DMS 273 treated with DMSO at 0.1 percent for 48 hours (cell line): ENCODE measurements around the gene ARL2.

ENCODE experiments used
- DNase-seq: peaks from one replicate; lab custom pipeline; 2025; lab: John Stamatoyannopoulos, UW

The ARL2 gene

DNA sequence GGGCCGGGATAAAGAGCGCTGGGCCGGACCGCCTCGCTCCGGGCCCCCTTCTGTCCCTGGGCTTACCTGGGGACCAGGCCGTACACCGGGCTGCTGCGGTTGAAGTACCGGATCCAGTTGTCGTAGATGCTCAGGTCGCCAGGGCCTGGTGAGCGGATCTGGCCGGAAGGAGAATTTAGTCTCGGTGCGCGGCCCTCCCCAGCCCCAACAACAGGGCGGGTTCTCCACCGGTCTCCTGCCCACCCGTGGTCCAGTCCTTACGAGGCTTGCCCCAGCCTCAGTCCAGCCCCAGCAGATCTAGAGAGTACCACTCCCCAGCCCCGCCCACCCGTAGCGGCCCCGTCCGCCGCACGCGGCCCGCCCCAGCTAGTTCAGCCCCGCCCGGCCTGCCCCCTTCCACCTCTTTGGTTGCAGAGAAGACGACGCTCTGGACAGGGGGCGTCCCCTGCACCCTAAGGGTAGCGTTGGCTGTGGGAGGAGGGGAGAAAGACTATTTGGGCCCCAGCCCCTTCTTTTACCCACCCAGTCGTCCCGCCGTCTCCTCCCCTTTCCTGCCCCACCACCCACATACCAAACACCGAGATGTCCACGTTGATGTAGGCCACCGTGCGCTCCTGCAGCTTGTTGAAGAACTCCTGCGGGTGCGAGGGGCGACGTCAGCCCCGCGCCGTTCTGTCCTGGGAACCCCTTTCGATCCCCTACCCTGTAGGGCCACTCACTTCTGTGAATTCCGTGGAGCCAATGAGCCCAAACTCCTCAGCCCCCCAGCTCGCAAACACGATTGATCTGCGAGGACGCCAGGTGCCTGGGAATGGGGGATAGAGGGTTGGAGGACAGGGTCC lies 33.8 kb downstream of the ARL2 start:
- no peak for DNase-seq

DNA sequence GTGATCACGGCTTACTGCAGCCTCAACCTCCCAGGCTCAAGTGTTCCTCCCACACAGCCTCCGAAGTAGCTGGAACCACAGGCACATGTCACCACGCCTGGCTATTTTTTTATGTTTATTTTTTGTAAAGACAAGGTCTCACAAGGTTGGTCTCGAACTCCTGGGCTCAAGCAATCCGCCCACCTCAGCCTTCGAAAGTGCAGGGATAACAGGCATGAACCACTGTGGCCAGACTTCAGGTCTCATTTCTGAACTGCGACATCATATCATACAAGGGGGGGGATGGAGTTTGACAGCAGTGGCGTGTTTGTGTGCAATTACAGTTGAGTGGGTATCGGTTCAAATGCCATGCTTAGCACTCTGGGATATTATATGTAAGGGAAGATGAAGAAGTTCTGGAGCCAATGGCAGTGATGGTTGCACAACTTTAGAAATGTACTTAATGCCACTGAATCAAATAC lies 37.5 kb downstream of the ARL2 start:
- DNase-seq = no peak

DNA sequence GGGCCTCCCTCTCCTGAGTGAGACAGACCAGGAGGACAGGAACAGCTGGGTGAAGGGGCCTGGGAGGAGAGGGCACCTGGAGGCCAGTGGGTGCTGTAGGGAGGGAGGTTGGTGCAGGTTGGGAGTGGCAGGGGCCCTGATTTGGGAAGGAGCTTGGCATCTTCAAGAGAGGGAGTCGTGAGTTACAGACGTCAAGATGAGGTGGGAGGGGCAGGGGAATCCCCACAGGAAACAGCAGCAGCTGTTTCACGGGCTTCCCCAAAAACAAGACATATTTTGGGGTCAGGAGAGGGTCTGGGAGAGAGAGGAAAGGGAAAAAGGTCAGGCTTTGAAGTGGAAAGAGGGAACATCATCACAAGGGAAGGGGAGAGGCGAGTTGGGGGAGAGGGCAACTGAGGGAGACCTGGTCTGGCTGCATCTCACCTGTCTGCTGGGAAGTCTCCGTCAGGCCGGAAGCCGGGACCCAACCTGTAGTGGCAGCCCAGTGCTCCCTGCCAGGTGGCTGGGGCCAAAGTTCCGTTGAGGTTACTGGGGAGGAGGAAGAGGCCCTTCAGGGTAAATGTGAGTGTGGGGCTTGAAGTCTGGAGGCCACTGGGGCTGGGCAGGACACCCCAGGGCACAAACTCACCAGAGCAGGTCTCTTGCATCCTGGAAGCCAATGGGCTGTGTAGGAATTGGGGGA lies 40.0 kb downstream of the ARL2 start:
- DNase-seq = no peak

DNA sequence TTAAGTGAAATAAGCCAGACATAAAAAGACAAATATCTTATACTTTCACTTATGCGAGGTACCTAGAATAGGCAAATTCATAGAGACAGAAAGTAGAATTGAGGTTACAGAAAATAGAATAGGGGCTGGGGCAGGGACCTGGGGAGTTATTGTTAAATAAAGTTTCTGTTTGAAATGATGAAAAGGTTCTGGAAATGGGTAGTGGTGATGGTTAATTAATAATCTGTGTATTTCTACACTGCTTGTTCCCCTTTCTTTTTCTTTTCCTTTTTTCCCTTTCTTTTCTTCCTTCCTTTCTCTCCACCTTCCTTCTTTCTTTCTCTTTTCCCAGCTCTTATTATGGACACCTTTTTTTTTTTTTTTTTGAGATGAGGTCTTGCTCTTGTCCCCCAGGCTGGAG lies 41.6 kb downstream of the ARL2 start:
- no peak for DNase-seq

DNA sequence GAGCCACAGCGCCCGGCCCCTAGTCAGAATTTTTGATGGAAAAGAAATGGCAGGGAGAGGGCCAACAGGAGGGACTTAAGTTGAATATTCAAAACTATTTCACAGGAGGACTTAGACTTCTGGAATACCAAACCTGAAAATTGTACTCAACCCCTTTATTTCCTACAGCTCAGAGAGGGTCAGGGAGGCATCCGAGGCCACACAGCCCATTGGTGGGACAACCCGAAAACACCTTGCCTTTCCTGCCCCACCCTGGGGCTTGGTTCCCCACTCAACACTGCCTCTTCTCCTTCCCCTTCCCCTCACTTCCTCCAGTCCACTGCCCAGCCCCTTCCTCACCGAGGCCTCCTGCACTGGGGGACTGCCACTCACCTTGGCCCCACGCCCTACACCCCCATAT lies 43.0 kb downstream of the ARL2 start:
- no peak for DNase-seq

DNA sequence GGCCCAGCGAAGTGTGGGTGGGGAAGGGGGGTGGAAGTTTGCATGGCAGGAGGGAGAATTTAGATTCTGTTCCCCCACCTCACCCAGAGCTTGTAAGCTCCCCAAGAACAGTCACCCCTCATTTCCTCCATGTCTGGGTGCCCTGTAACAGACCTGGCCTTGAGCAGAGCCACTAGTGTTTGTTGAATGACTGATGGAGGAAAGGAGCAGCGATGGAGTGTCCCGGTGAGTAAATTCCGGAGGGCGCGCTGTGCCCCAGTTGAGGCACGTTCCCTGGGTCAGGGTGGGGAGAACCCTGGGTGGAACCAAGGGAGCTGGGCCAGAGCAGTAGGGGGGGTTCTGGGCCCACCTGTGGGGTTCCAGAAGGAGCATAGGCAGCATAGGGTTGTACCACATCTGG lies 43.6 kb downstream of the ARL2 start:
- DNase-seq = no peak

DNA sequence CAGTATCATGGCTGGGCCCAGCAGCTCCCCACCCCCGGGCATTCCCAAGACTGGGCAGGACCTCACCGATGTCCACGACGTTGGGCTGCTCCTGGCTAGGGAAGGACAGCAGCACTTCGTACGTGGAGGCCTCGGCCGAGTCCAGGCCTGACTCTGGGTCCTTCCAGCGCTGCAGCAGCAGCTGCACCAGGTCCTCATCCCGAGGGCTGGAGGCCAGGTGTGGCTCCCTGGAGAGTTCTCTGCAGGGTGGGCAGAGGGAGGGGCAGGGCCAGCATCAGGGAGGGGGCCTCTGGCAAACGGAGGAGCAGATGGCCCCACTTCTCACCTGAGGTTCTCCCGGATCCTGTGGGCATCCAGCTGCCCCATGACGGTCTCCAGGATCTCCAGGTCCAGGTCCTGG lies 44.1 kb downstream of the ARL2 start:
- no peak for DNase-seq

DNA sequence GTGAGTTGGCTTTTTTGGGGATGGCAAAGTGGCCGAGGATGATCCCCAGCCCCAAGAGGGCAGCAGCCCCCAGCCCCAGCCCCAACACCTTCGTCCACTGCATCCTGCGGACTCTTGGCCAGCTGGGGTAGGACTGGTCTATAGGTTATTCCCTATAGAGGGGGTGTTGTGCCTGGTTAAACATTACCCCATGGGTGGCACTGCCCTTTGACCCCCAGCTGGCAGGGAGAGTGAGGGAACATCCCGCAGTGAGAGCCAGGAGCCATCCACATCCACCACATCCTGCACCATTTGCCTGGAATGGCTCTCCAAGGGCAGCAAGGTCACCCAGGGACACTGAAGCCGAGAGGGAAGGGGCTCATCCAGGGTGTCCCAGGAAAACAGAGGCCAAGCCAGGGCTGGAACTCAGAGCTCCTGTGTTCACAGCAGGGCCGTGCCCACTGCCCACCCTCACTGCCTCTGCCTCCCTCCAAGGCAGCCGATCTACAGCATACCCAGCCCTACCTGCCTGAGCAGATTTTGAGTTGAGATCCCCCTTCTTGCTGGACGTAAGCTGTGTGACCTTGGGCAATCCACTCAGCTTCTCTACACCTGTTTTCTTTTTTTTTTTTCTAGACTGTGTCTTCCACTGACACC lies 44.6 kb downstream of the ARL2 start, which contains the start of gene NAALADL1:
Gene NAALADL1 (minus strand): TSS at position 135 of the 636 bp plus-strand sequence. CDS start 32 bp downstream, at position 103.
- DNase-seq = no peak

DNA sequence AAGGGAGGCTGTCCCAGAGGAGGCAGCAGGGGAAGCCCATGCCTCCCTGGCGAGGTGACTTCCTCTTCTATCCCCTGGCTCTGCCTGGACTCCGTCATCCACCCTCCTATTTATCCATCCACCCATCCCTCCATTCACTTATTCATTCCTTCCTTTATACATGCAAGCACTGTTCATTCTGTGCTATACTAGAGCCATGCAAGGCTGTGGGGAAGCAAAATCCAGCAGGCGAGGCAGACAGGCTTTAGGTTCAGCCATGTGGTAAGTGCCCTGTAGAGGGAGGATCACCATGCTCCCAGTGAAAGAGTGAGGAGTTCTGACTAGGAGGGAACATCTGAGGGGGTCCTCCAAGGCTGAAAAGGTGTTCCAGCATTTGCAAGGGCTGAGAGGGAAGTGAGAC lies 45.6 kb downstream of the ARL2 start:
- no peak for DNase-seq

DNA sequence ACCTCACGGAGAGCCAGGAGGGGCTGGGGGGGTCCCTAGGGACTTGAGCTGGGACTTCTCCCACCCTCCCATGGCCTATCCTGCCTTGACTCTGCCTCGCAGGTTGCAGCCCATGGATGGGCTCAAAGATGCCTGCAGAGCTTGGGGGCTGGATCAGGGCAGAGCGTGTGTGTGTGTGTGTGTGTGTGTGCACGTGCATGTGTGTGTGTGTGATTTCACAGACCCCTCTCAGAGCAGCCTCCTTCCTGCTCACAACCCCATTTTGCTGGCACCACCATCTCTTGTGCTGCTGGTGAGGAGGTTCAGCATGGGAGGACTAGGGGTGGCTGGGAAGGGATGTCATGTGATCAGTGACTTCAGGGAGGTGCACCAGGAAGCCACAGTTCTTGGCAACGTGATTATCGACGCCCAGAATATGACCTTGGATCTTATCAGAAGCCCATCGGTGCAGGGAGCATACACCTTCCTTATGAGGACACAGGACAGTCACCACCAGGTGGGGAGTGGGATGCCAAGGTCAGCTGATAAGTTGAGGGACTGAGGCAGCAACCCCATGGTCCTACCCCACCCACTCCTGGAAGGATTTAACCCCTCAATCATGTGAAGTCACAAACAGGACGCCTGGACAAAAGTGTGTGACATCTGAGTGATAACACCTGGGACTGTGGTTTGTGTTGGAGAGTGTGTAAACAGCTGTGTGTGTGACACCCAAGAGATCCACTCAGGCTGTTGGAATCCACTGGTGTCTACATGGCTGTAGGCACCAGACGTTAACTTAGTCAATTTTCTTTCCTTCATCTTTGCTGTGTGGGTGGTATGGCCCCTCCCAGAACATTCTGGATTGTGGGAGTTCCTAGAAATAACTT lies 46.2 kb downstream of the ARL2 start:
- DNase-seq = no peak

DNA sequence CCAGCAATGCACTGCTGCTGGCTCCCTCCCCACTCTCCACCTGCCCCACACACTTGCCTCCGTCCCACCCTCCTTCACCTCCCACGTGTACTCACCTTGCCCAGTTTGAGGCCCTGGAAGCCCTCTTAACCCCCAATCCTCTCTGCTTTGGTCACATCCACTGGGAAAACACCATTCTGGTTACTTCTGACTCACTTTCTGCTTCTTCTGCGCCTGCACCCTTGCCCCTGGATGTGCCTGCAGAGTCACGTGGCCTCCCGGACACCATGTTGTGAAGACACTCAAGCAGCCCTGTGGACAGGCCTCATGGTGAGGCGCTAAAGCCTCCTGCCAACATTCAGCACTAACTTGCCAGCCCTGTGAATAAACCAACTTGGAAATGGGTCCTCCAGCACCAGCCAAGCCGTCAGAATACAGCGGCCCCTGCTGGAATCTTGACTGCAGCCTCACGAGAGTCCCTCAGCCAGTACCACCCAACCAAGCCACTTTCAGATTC lies 47.0 kb downstream of the ARL2 start:
- DNase-seq = no peak

DNA sequence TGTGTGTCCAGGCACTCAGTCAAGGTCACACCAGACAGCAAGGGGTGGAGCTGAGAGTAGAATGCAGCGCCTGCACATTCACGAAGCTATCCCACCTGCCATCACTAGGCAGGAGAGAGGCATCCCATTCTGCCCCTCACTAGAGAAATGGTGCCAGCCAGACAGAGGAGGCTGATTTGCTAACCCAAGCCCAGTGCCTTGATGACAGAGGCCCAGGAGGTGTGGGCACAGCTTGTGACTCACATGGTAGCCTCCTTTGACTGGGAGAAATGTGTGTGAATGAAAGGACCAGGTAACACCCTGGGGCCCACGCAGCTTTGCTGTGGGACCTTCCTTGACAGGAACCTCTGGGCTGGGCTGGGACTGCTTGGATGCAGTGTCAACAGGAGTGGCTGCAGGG lies 49.6 kb downstream of the ARL2 start:
- DNase-seq = no peak

DNA sequence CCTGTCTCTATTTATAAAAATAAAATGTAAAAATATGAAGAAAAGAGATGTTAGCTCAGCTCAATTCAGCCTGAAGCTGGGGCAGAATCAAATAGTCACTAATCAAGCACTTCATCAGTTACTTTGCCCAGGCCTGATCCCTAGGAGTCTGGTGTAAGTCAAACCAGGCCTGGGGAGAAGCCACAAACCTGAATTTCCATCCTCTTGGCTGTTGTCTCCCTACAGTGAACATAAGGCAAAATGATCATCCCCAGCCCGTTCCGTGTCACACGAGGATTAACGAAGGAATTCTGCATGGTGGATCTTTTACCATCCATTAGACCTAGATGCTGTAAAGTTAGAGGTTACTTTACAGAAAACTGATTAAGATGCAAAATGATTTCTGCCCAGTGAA lies 50.9 kb downstream of the ARL2 start:
- DNase-seq = no peak

DNA sequence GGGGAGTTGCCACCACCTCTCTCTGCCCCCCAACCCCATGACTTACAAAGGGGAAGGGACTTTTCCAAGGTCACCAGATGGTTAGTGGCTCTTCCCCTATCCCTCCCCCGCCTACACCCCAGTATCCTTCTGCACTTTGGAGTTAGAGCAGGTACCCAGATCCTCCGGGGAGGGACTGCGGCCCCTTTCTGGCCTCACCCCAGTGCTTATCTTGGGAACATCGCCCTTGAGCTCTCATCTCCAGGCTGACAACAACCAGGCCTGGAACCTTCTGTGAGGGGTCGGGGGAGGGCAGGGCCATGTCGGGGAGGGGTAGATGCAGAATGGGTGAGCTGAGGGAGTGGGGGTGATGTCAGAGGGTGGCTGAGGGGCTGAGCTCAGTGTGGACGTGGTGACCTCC lies 51.9 kb downstream of the ARL2 start:
- DNase-seq = no peak

DNA sequence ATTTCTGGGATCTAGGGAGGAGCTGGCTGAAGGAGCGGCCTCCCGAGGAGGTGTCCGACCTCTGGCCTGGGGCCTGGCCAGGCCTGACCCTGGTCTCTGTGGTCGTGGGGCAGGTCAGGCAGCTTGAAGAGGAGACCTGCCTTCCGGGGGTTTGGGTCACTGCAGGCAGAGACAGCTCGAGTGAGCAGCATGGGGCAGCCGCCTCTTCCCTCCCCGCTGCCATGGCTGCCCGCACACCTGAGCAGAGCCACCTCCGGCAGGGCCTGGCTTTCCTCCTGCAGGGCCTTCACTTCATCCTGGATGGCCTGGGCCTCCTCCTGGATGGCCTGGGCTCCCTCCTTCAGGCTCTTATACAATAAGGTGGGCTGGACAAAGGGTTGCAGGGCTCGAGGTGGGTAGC lies 52.4 kb downstream of the ARL2 start:
- DNase-seq = no peak

DNA sequence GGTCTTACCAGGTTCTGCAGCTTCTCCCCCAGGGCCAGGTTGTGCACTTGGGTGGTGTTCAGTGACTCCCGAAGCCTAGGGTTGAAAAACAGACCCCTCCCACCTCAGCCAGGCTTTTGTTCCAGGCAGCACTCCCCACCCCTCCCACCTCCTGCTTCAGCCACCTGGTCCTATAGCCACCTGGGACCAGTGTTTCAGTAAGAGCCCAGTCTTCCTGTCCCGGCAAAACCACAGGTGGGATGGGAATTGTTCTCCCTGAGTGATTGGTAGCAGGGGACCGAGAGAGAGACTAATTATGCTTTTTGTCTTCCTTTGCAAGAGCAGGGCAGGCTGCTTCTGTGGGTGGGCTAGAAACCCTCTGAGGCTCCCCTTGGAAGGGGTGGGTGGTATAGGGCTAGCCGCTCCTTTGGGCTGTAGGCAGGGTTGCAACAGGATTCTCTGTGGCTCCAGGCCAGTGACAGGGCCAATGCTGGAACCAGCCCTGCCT lies 52.9 kb downstream of the ARL2 start:
- DNase-seq = no peak

DNA sequence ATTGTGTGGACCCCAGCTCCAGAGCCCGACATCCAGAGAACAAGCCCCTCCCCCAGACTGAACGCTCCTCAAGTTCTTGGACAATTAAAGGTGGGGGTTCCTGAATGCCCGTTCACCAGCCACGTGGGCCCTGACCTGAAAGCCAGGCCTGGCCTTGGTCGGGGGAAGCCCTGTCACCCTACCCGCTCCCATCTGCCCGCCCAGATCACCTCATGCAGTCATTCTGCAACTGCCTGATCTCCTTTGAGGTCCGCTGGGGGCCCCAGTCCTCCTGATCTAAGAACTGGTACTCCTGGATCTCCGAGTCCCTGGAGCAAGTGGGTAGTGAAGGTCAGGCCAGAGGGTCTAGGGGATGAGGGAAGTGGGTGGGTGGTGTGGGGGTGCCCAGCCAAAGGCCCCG lies 53.5 kb downstream of the ARL2 start:
- DNase-seq = no peak

DNA sequence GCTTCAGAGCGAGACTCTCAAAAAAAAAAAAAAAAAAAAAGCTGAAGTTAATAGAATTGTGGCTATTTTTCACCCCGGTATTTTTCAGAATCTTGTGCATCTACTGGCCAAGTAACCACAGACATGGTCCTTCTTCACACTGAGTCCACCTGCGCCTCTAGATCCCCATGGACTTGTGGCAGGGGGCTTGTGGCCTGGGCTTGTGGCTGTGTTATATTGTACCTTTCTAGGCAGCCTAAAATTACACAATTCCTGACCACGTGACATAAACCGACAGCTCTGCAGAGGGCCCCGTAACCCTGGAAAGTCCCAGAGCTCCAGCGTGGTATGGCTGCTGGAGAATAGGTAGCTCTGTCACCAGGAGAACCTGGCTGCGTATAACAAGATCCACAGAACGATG lies 55.3 kb downstream of the ARL2 start:
- DNase-seq = no peak
